Measurements from ENCODE around the gene FBLN7.
"Not testable (repeated sequence)": the region's sequence is repeated elsewhere in the genome, so short reads cannot be mapped to it uniquely, and the experiment has no call there.

FBLN7 gene, protein sequence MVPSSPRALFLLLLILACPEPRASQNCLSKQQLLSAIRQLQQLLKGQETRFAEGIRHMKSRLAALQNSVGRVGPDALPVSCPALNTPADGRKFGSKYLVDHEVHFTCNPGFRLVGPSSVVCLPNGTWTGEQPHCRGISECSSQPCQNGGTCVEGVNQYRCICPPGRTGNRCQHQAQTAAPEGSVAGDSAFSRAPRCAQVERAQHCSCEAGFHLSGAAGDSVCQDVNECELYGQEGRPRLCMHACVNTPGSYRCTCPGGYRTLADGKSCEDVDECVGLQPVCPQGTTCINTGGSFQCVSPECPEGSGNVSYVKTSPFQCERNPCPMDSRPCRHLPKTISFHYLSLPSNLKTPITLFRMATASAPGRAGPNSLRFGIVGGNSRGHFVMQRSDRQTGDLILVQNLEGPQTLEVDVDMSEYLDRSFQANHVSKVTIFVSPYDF

DNA sequence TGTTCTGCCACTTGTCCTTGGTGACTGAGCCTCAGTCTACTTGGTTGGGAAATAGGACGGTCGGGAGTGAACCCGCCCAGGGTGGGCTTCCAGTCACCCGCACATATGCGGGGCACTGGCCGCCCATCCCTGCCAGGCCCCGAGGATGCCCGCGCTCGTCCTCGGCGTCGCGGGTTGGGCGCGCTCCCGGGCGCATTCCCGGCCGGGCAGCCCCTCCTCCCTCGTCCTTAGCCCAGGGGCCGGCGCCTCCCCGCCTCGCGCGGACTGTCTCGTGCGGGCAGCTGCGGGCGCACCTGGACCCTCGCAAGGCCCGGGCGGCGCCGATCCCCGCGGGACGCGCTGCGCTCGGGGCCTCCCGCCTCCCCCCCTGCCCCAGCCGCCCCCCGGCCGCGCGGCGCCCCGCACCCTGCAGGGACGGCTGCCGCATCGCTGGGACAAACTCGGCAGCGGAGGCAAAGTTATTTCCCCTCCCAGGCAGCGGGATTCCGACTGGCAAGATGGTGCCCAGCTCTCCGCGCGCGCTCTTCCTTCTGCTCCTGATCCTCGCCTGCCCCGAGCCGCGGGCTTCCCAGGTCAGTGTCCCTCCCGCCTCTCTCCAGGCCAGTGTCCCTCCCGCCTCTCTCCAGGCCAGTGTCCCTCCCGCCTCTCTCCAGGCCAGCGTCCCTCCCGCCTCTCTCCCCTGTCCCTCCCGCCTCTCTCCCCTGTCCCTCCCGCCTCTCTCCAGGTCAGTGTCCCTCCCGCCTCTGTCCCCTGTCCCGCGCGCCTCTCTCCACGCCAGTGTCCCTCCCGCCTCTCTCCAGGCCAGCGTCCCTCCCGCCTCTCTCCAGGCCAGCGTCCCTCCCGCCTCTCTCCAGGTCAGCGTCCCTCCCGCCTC is at the start of gene FBLN7:
Gene FBLN7, plus strand, starts transcription at position 227 of the 874 bp plus-strand sequence. Its CDS starts 271 bp downstream, at position 498.
- Mint-ChIP-seq H3K27ac (no peak within 1 kb of the TSS), H3K36me3 (peaks cover 5% of the 10 kb centered on the region), H3K4me1 (peaks cover 8% of the 10 kb centered on the region), H3K9me3 (no peaks in the 10 kb centered on the region), H3K27me3 (peaks cover 19% of the 10 kb centered on the region), H3K4me3 (peak within 1 kb of the TSS; percentile 73)
- peak; percentile 19 for ATAC-seq (ENCODE audit: low read depth)
- peak in 1 of 2 donors; percentile 14 for DNase-seq (ENCODE audit: low spot score in 2 of 2)

DNA sequence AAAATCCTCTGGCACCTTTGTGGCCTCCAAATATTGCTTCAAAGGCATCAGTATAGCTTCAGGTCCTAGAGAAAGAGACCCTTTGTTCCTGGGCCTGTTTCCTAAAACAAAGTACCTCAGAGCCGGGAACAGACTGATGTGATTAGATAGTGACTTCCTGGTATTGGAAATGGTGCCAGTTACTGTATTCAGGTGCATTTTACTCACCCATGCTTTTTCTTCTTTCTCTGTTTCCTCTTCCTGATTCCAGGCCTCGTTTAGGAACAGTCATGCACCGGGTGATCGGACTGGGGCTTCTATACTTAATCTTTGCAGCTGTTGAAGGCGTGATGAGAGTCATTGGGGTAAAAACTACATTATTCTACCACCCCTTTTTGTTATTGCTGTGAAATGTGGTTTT is 48.8 kb upstream of the FBLN7 start:
- no peak overlapping the region for H3K27ac Mint-ChIP-seq
- peaks cover 53% of the 10 kb centered on the region for H3K36me3 Mint-ChIP-seq
- H3K27me3 Mint-ChIP-seq: no peaks in the 10 kb centered on the region
- DNase-seq (ENCODE audit: low spot score in 2 of 2) (no peak), ATAC-seq (ENCODE audit: low read depth) (no peak)
- H3K4me1 Mint-ChIP-seq: peaks cover 35% of the 10 kb centered on the region
- H3K4me3 Mint-ChIP-seq: no peak overlapping the region
- no peaks in the 10 kb centered on the region for H3K9me3 Mint-ChIP-seq

DNA sequence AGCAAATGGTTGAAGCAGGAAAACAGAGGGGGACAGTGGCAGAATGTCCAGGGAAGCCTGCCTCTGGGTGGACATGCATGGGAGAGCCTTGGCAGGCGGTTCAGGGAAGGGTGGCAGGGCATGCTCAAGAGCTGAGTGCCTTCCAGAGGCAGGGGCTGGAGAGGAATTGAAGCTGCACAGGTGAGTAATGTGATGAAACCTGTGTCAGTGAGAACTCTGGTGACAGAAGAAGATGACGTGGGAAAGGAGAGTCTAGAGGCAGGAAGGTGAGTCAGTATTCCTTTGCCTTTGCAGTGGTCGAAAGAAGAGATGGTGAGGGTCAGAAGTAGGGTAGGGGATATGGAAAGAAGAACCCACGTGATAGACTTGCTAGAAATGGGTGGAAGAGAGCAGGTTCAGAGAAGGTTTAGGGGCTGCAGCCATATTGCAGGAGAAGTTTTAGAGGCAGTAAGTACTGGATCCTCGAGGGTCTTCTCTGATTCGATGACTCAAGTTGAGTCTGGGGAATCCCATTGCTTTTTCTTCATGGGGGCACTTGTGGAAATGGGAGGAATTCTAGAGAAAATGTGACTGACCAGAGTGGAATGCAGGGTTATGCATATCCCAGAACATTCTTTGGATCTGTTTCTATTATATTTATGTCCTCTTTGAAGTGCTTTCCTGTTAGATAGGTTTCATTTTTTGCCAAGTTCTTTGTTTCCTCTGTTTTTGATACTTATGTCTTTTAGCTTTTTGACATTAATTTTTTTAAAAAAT is 45.7 kb upstream of the FBLN7 start:
- peak overlapping the region; percentile 33 for H3K27ac Mint-ChIP-seq
- peaks cover 14% of the 10 kb centered on the region for H3K4me1 Mint-ChIP-seq
- H3K36me3 Mint-ChIP-seq: peaks cover 38% of the 10 kb centered on the region
- H3K9me3 Mint-ChIP-seq: no peaks in the 10 kb centered on the region
- H3K27me3 Mint-ChIP-seq: no peaks in the 10 kb centered on the region
- H3K4me3 Mint-ChIP-seq: no peak overlapping the region
- DNase-seq (ENCODE audit: low spot score in 2 of 2): no peak
- no peak for ATAC-seq (ENCODE audit: low read depth)

DNA sequence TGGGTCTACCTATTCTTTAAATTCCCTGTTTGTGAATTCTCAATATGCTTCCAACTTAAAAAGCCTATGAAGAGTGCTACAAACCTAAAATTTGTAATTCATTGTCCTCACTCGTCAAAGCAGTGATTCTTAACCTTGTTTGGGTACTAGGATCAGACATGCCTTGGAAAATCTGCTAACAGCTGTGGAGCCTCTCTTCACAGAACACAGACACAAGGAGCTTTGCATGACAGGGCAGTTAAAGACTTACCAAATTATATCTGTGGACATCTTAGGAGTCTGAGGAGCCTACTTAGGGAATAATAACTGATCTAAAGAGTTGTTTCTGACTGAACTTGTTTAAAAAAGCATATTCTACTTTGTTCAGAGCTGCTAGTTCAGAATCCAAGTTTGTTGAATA is 45.0 kb upstream of the FBLN7 start:
- Mint-ChIP-seq H3K27me3 (no peaks in the 10 kb centered on the region), H3K27ac (no peak overlapping the region), H3K9me3 (no peaks in the 10 kb centered on the region), H3K4me1 (peaks cover 9% of the 10 kb centered on the region), H3K4me3 (no peak overlapping the region), H3K36me3 (peaks cover 35% of the 10 kb centered on the region)
- DNase-seq (ENCODE audit: low spot score in 2 of 2) (no peak), ATAC-seq (ENCODE audit: low read depth) (no peak)

DNA sequence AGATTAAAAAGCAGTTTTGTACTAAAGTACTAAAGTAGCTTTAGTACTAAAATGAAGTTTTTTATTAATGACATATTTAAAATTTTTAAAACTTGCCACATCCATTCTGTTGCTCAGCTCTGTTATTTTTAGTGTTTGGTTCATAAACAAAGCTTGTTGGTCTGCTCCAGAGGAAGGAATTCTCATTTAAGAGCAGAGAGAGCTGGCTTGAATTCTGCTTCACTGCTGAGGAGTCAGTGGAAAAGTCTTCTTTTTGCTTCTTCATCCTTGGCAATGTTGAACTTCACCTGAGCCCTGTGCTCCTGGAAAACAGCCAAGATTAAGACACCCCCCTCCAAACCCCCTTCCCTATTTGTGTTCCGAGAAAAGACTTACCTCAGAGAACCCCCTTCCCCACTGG is 42.5 kb upstream of the FBLN7 start:
- DNase-seq (ENCODE audit: low spot score in 2 of 2) (no peak), ATAC-seq (ENCODE audit: low read depth) (no peak)
- Mint-ChIP-seq H3K4me3 (no peak overlapping the region), H3K36me3 (peaks cover 32% of the 10 kb centered on the region), H3K4me1 (peaks cover 9% of the 10 kb centered on the region), H3K27me3 (no peaks in the 10 kb centered on the region), H3K27ac (no peak overlapping the region), H3K9me3 (no peaks in the 10 kb centered on the region)

DNA sequence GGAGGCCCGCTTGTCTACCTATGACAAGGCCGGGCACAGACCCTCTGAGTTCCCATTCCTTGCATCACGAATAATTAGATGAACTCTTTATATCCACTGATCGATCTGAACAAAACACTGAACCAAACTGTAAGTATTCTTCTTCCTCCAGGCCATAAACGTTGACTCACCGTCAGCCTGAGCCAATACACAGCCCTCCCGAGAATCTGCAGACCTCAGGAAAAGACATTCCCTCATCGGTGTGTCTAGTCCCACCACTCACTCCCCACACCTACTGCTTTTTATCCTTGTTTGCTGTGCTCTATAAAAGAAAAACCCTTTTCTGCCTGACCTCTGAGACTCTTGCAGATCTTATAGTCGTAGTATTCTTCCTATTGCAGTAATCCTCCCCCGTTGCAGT is 42.1 kb upstream of the FBLN7 start:
- no peak overlapping the region for H3K4me3 Mint-ChIP-seq
- ATAC-seq (ENCODE audit: low read depth): no peak
- DNase-seq (ENCODE audit: low spot score in 2 of 2): no peak
- no peaks in the 10 kb centered on the region for H3K9me3 Mint-ChIP-seq
- no peaks in the 10 kb centered on the region for H3K27me3 Mint-ChIP-seq
- H3K27ac Mint-ChIP-seq: no peak overlapping the region
- H3K36me3 Mint-ChIP-seq: peaks cover 32% of the 10 kb centered on the region
- H3K4me1 Mint-ChIP-seq: peaks cover 9% of the 10 kb centered on the region

DNA sequence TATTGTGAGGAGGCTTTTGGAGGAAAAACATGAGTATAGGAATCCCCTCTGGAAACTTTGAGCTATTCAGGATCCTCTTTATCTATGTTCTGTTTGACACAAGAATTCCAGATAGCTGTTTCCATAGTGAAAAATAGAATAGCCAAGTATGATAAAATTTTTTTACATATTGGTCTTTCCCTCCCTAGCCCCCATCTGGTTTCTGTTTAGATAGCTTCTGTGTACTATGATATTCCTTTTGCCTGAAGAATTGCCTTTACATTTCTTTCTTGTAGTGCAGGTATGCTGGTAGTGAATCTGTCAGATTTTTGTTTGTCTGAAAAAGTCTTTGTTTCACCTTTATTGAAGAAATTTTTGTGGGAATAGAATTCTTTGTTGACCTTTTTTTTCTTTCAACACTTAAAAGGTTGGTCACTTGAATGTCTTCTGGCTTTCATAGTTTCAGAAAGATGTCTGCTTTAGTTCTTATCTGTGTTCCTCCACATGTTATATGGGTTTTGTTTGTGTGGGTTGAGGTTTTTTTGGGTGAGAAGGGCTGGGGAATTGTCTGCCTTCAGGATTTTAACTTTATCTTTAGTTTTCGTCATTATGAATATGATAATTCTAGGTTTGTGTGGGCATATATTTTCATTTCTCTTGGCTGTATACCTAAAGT is 29.9 kb upstream of the FBLN7 start:
- Mint-ChIP-seq H3K4me1 (no peaks in the 10 kb centered on the region), H3K27ac (no peak overlapping the region), H3K36me3 (peaks cover 71% of the 10 kb centered on the region), H3K27me3 (no peaks in the 10 kb centered on the region), H3K9me3 (peaks cover 13% of the 10 kb centered on the region), H3K4me3 (no peak overlapping the region)
- DNase-seq (ENCODE audit: low spot score in 2 of 2): no peak
- ATAC-seq (ENCODE audit: low read depth): no peak

DNA sequence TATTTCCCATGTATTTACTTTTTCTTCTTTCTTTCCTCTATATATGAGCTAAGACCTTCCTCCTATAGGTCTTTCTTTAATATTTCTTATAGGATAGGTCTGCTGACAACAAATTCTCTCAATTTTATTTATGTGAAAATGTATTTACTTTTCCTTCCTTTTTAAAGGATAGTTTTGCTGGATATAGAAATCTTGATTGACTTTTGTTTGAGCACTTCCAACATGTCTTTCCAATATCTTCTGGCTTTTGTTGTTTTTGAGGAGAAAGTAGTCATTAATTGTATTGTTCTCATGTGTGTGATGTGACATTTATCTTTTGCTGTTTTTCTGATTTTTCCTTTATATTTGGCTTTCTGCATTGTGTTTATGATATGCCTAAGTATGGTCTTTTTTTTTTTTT is 28.9 kb upstream of the FBLN7 start:
- H3K36me3 Mint-ChIP-seq: peaks cover 64% of the 10 kb centered on the region
- no peaks in the 10 kb centered on the region for H3K27me3 Mint-ChIP-seq

DNA sequence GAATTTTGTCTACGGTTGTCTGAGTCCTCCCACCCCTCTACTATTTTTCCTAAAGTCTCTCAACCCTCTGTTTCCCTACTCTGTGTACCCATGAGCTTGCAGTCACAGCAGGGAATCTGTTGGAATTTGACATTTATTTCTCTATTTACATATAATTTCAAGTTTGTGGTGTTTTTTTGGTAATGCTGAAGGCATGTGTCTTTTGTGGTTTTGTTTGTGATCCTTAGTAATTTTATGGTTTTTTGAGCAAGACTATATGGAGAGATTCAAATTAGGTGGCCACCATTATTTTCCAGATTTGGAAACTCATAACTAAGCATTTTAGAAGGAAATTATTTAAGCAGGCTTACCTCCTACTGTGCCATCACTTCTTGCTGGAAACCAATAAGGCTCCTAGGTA is 27.2 kb upstream of the FBLN7 start:
- no peaks in the 10 kb centered on the region for H3K27me3 Mint-ChIP-seq
- no peak for DNase-seq (ENCODE audit: low spot score in 2 of 2)
- H3K9me3 Mint-ChIP-seq: peaks cover 13% of the 10 kb centered on the region
- ATAC-seq (ENCODE audit: low read depth): no peak
- H3K4me3 Mint-ChIP-seq: no peak overlapping the region
- peaks cover 59% of the 10 kb centered on the region for H3K36me3 Mint-ChIP-seq
- H3K4me1 Mint-ChIP-seq: no peaks in the 10 kb centered on the region
- H3K27ac Mint-ChIP-seq: no peak overlapping the region

More for the DNA sequence above, 28.9 kb upstream of the FBLN7 start:
- Mint-ChIP-seq H3K4me3 (no peak overlapping the region), H3K9me3 (peaks cover 13% of the 10 kb centered on the region), H3K27ac (no peak overlapping the region), H3K4me1 (no peaks in the 10 kb centered on the region)
- DNase-seq (ENCODE audit: low spot score in 2 of 2): no peak
- ATAC-seq (ENCODE audit: low read depth): no peak

DNA sequence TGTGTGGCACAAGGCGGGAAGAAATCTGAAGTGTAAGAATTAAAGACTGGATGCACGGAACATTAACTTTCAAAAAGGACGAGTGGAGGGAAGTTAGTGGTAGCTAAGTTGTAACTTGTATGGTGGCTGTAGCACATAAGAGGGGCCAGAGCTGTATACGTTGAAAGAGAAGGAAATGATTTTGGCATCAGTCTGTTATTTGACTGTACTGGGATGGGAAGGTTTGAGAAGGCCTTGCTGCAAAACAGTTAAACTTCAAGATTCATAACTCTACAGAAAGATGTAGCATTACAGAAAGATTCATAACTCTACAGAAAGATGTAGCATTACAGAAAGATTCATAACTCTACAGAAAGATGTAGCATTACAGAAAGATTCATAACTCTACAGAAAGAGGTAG is 24.8 kb upstream of the FBLN7 start:
- Mint-ChIP-seq H3K9me3 (peaks cover 11% of the 10 kb centered on the region), H3K36me3 (peaks cover 53% of the 10 kb centered on the region)
- not testable (repeated sequence) for ATAC-seq (ENCODE audit: low read depth); DNase-seq (ENCODE audit: low spot score in 2 of 2); H3K27me3 Mint-ChIP-seq; H3K4me3 Mint-ChIP-seq; H3K27ac Mint-ChIP-seq; H3K4me1 Mint-ChIP-seq

DNA sequence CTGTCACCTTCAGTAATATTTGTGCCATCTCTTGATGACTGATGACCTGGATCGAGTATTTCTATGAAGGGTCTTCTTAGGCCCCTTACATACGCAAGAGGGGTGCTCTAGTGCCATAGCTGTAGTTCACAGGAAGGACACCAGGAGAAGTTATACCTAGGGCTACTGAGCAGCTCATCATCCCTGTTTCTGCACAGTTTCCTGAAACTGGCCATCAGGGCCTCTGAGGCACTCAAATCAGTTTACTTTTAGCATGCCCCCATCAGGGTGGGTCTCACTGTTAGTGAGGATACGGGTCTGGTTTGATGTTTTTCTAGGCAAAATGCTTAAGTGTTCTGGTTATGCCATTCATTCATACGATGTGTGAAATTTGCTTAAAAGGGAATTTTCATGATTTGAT is 20.0 kb upstream of the FBLN7 start:
- Mint-ChIP-seq H3K36me3 (peaks cover 22% of the 10 kb centered on the region), H3K27ac (no peak overlapping the region), H3K4me1 (no peaks in the 10 kb centered on the region), H3K4me3 (no peak overlapping the region), H3K27me3 (no peaks in the 10 kb centered on the region), H3K9me3 (peaks cover under 1% of the 10 kb centered on the region)
- no peak for ATAC-seq (ENCODE audit: low read depth)
- DNase-seq (ENCODE audit: low spot score in 2 of 2): no peak

DNA sequence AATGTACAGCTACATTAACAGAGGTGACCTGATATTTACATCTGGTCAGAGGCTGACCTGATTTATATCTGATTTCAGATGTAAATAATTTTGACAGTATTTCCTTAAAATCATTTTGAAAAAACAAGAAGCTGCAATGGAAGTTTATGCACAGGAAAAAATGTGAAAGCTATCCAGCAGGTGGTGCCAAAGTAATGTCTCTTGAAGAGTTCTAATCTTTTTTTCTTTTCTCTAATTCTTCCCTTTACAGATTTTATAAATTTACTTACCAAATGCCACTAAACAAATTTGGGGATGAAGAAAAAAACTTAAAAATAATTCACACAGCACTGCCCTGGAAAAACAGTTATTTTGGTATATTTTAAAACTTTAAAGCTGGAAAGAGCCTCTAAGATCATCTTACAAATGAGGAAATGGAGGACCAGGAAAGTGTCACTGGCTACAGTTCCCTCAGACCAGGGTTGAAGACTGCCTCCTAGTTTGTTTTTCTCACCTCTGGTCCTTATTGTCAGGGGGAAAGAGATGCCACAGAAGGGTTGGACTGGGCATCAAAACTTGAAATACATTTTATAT is 16.4 kb upstream of the FBLN7 start:
- Mint-ChIP-seq H3K4me1 (peaks cover 2% of the 10 kb centered on the region), H3K36me3 (peaks cover 24% of the 10 kb centered on the region), H3K4me3 (no peak overlapping the region), H3K27ac (peak overlapping the region; percentile 73), H3K9me3 (peaks cover 6% of the 10 kb centered on the region), H3K27me3 (no peaks in the 10 kb centered on the region)
- ATAC-seq (ENCODE audit: low read depth) (no peak), DNase-seq (ENCODE audit: low spot score in 2 of 2) (peak in 1 of 2 donors; percentile 31)

DNA sequence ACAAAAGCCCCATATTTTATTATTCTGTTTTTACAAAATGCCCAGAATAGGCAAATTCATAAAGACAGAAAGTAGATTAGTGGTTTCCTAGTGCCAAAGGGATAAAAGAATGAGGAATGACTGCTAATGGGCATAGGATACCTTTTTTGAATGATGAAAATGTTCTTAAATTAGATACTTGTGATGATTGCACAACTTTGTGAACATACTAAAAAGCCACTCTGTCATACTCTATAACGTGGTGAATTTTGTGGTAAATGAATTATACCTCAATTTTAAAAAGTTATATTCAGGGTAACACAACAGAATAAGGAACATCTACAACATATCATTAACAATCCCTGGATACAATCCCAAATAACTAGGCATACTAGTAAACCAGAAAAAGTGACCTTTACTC is 9.1 kb upstream of the FBLN7 start:
- H3K36me3 Mint-ChIP-seq: peaks cover 23% of the 10 kb centered on the region
- no peak overlapping the region for H3K27ac Mint-ChIP-seq
- no peaks in the 10 kb centered on the region for H3K27me3 Mint-ChIP-seq
- peaks cover 2% of the 10 kb centered on the region for H3K4me1 Mint-ChIP-seq
- peaks cover 12% of the 10 kb centered on the region for H3K9me3 Mint-ChIP-seq
- DNase-seq (ENCODE audit: low spot score in 2 of 2) (no peak), ATAC-seq (ENCODE audit: low read depth) (no peak)
- no peak overlapping the region for H3K4me3 Mint-ChIP-seq
